AG04450 (cell line): Measurements from ENCODE around the gene PSMG4. TPM values are rescaled to one million over a fixed set of nuclear protein-coding genes. Genes with fewer than 3 reads are reported as not detected.
A peak's percentile ranks its signal among the peaks of the same experiment; 100 is the strongest.
"Not testable (repeated sequence)": the region's sequence is repeated elsewhere in the genome, so short reads cannot be mapped to it uniquely, and the experiment has no call there.

Experiments used
- CTCF ChIA-PET: fragments of 300-600, 350-600 bp; formaldehyde crosslinking; extraction: SDS; loops from one replicate; lab custom pipeline; 2022; ENCODE audit warnings: antibody characterized with exemption, inconsistent platforms; lab: Charles Lee
- POLR2A ChIA-PET: fragments of 350-600 bp; formaldehyde crosslinking; extraction: SDS; loops from one replicate; lab custom pipeline; 2021; ENCODE audit warnings: antibody characterized with exemption, inconsistent platforms; lab: Yijun Ruan, JAX
- DNase-seq: peaks from one replicate; pipeline ENCODE4 v3.0.0-alpha.2; 2011; ENCODE audit warnings: low read depth, low spot score
- H3K27ac ChIP-seq: one replicate; pipeline ENCODE4 v1.5.1; 2012; ENCODE audit warnings: low read depth, low read length, control low read depth
- H3K27me3 ChIP-seq: one replicate; pipeline ENCODE4 v1.6.0; 2012; ENCODE audit warnings: low read length; ENCODE audit not compliant: control insufficient read depth, insufficient read depth
- H3K4me3 ChIP-seq: 2 replicates; pipeline ENCODE4 v1.5.1; 2011; ENCODE audit warnings: mild to moderate bottlenecking, low read depth, low read length, control low read depth
- H3K9me3 ChIP-seq: 2 replicates; pipeline ENCODE4 v1.5.1; 2012; ENCODE audit warnings: low read length; ENCODE audit not compliant: control insufficient read depth, insufficient read depth
- polyA plus RNA-seq: library from polyadenylated mRNA; depleted of rRNA; stranded (reverse); fragments of >200 nt; gene quantifications from 2 replicates; pipeline ENCODE4 v1.2.3, GENCODE V29; 2011
- TF ChIP-seq, protein P1 (sequence below): IDR thresholded peaks from 2 replicates; pipeline ENCODE4 v1.5.1; 2011; ENCODE audit warnings: low read depth, low read length, control low read depth, inconsistent platforms

Gene PSMG4
- polyA plus RNA-seq, 1 experiment, result 15.8 TPM

DNA sequence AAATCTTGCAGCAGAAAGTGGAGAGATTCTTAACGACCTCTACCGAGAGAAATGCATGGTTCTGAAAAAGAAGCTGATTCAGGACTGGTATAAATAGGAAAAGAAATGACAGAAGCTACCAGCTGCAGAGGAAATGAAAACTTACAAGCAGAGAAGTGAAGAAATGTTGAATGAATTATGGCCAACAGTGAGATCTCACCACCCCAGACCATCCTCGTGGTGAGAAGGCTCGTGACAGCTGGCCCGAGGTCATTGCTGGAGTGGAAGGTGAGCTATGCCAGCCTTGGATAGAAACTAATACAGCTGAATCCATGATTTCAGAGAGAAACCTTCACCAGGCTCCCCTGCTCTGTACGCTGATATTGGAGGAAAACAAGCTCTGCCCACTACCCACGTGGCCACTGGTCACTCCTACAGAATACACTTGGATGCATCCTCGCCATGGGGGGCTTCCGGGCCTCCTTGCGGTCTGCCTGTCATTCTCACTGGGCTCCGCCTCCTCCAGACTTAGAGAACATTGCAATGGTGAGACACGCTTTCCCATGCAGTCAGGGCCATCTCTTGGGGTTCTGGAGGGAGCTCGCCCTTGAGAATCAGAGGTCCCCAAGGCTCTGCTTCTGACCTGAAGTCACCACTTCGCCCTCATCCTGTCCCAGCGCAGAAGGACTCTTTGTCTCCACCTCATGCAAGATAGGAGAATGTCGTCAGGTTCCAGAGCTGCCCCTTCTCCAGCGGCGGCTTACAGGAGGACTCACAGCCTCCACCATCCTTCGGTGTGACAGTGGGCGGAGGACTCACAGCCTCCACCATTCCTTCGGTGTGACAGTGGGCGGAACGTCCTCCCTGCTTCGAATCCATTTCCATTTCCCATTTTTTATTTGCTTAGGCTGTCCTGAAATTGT is 20.7 kb upstream of the PSMG4 start:
- Histone ChIP-seq H3K9me3 (no peaks in the 10 kb centered on the region), H3K27me3 (peaks cover 43% of the 10 kb centered on the region), H3K4me3 (no peak overlapping the region), H3K27ac (no peak overlapping the region)
- no peak for DNase-seq
- POLR2A ChIA-PET, result interaction anchor here (0.7 to 1.6 kb wide), 2 partner anchors 9 to 474 kb away, joined by 3 to 9 read pairs; no protein-coding TSS in a partner anchor
- TF ChIP-seq, protein P1, sequence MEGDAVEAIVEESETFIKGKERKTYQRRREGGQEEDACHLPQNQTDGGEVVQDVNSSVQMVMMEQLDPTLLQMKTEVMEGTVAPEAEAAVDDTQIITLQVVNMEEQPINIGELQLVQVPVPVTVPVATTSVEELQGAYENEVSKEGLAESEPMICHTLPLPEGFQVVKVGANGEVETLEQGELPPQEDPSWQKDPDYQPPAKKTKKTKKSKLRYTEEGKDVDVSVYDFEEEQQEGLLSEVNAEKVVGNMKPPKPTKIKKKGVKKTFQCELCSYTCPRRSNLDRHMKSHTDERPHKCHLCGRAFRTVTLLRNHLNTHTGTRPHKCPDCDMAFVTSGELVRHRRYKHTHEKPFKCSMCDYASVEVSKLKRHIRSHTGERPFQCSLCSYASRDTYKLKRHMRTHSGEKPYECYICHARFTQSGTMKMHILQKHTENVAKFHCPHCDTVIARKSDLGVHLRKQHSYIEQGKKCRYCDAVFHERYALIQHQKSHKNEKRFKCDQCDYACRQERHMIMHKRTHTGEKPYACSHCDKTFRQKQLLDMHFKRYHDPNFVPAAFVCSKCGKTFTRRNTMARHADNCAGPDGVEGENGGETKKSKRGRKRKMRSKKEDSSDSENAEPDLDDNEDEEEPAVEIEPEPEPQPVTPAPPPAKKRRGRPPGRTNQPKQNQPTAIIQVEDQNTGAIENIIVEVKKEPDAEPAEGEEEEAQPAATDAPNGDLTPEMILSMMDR, result peak; percentile 24; the same call in 1 of the 2 replicates
- CTCF ChIA-PET, result interaction anchor here (0.8 to 2.7 kb wide), 6 partner anchors 9 to 458 kb away, joined by 3 to 12 read pairs (median 4); partner anchors contain the start of gene TUBB2A

- POLR2A ChIA-PET, result no interaction called here
These were observed 19.5 kb upstream of the PSMG4 start for GRCh38 chr6:3239110-3239830.

DNA sequence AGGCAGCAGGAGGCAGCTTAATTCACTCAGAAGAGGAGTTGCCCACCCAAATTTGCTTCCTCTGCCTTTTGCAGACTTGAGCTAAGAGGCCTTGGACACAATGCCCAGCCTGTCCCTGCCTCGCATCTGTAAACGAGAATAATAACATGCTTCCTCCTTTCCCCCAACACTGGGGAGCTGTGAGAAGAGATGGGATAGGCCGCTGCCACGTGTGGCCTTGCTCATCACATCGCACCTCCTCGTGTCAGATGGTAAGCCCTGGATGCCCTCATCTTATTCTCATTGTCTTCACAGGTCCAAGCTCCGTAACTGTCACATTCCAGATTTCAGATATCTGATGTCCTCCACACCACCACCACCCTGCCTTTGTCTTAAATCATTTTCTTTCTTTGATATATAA is 18.2 kb upstream of the PSMG4 start:
- POLR2A ChIA-PET, result interaction anchor here (0.6 kb wide), 1 partner anchor 78 kb away, joined by 4 read pairs; no protein-coding TSS in a partner anchor
- CTCF ChIA-PET, result interaction anchor here (2.4 kb wide), 1 partner anchor 11 kb away, joined by 7 read pairs; no protein-coding TSS in a partner anchor
- no peak for DNase-seq
- H3K4me3 ChIP-seq, result no peak overlapping the region
- no peak overlapping the region for H3K27ac ChIP-seq
- H3K9me3 ChIP-seq, result peaks cover 4% of the 10 kb centered on the region; the same call in 1 of the 2 replicates
- peaks cover 21% of the 10 kb centered on the region for H3K27me3 ChIP-seq
- TF ChIP-seq, protein P1, result no peak

More at GRCh38 chr6:3239110-3239830, 19.5 kb upstream of the PSMG4 start:
- no peak overlapping the region for H3K27ac ChIP-seq
- H3K27me3 ChIP-seq, result peaks cover 32% of the 10 kb centered on the region
- DNase-seq, result no peak
- TF ChIP-seq, protein P1, result no peak
- CTCF ChIA-PET, result interaction anchor here (2.4 kb wide), 1 partner anchor 12 kb away, joined by 7 read pairs; no protein-coding TSS in a partner anchor
- H3K4me3 ChIP-seq, result no peak overlapping the region
- peaks cover 3% of the 10 kb centered on the region; the same call in 1 of the 2 replicates for H3K9me3 ChIP-seq

GRCh38 chr6:3241745-3242144 is 17.0 kb upstream of the PSMG4 start:
- CTCF ChIA-PET, result interaction anchor here (2.4 kb wide), 1 partner anchor 10 kb away, joined by 7 read pairs; no protein-coding TSS in a partner anchor
- H3K27ac ChIP-seq, DNase-seq, POLR2A ChIA-PET, H3K9me3 ChIP-seq, H3K4me3 ChIP-seq: not testable (repeated sequence)
- H3K27me3 ChIP-seq, result peaks cover 16% of the 10 kb centered on the region

GRCh38 chr6:3242768-3243167 is 16.0 kb upstream of the PSMG4 start:
- CTCF ChIA-PET, result no interaction called here
- TF ChIP-seq, protein P1, result no peak

More at GRCh38 chr6:3242768-3243167, 16.0 kb upstream of the PSMG4 start:
- peaks cover 13% of the 10 kb centered on the region for H3K27me3 ChIP-seq
- H3K4me3 ChIP-seq, result no peak overlapping the region
- no peak overlapping the region for H3K27ac ChIP-seq
- peaks cover 4% of the 10 kb centered on the region; the same call in 1 of the 2 replicates for H3K9me3 ChIP-seq
- POLR2A ChIA-PET, result no interaction called here
- DNase-seq, result no peak
